ENCODE data around the gene IRAK4. TPM values are rescaled to one million over a fixed set of nuclear protein-coding genes. Genes with fewer than 3 reads are reported as not detected.
A peak's percentile ranks its signal among the peaks of the same experiment; 100 is the strongest.
"Not testable (repeated sequence)": the region's sequence is repeated elsewhere in the genome, so short reads cannot be mapped to it uniquely, and the experiment has no call there.

IRAK4 gene
- 12.6 and 21.1 TPM in 2 replicates for total RNA-seq
- 5.8 TPM for polyA plus RNA-seq (2012)

- peak; percentile 98 for DNase-seq (ENCODE audit: low read depth)
Measured at GRCh38 chr12:43758728-43759563, at the start of gene IRAK4, which contains the start of gene PUS7L. Gene IRAK4, plus strand, starts transcription at chr12:43758951. Its CDS starts 9,161 bp downstream, at chr12:43768112. Gene PUS7L, minus strand, starts transcription at chr12:43758790. Its CDS starts 3,545 bp downstream, at chr12:43755245.

GRCh38 chr12:43711348-43711747, 47.4 kb upstream of the IRAK4 start:
- no peak for DNase-seq (ENCODE audit: low read depth)

GRCh38 chr12:43722621-43723020, 36.1 kb upstream of the IRAK4 start:
- no peak for DNase-seq (ENCODE audit: low read depth)

- no peak for DNase-seq (ENCODE audit: low read depth)
Measured at GRCh38 chr12:43723134-43723533, 35.6 kb upstream of the IRAK4 start.

GRCh38 chr12:43728117-43728516, 30.6 kb upstream of the IRAK4 start:
- DNase-seq (ENCODE audit: low read depth) = peak; percentile 29

- DNase-seq (ENCODE audit: low read depth) = no peak
Measured at GRCh38 chr12:43728698-43729097, 30.1 kb upstream of the IRAK4 start.

GRCh38 chr12:43730283-43730682, 28.5 kb upstream of the IRAK4 start:
- no peak for DNase-seq (ENCODE audit: low read depth)

- no peak for DNase-seq (ENCODE audit: low read depth)
Measured at GRCh38 chr12:43733687-43734086, 25.1 kb upstream of the IRAK4 start.

- no peak for DNase-seq (ENCODE audit: low read depth)
Measured at GRCh38 chr12:43736927-43737440, 21.8 kb upstream of the IRAK4 start.

- no peak for DNase-seq (ENCODE audit: low read depth)
Measured at GRCh38 chr12:43737646-43738045, 21.1 kb upstream of the IRAK4 start.

- DNase-seq (ENCODE audit: low read depth) = peak; percentile 24
Measured at GRCh38 chr12:43740511-43741100, 18.1 kb upstream of the IRAK4 start.

- DNase-seq (ENCODE audit: low read depth) = peak; percentile 68
Measured at GRCh38 chr12:43742106-43742505, 16.6 kb upstream of the IRAK4 start.

GRCh38 chr12:43744826-43745225, 13.9 kb upstream of the IRAK4 start:
- DNase-seq (ENCODE audit: low read depth) = no peak

- DNase-seq (ENCODE audit: low read depth) = no peak
Measured at GRCh38 chr12:43749016-43749415, 9.7 kb upstream of the IRAK4 start.

- DNase-seq (ENCODE audit: low read depth) = no peak
Measured at GRCh38 chr12:43750814-43751213, 7.9 kb upstream of the IRAK4 start.

GRCh38 chr12:43751360-43751759, 7.4 kb upstream of the IRAK4 start:
- not testable (repeated sequence) for DNase-seq (ENCODE audit: low read depth)

GRCh38 chr12:43754015-43754414, 4.7 kb upstream of the IRAK4 start:
- no peak for DNase-seq (ENCODE audit: low read depth)

- no peak for DNase-seq (ENCODE audit: low read depth)
Measured at GRCh38 chr12:43758247-43758727, 464 bp upstream of the IRAK4 start.

- no peak for DNase-seq (ENCODE audit: low read depth)
Measured at GRCh38 chr12:43760396-43760795, 1.6 kb downstream of the IRAK4 start.

- DNase-seq (ENCODE audit: low read depth) = no peak
Measured at GRCh38 chr12:43761500-43761899, 2.7 kb downstream of the IRAK4 start.

GRCh38 chr12:43762596-43762995, 3.8 kb downstream of the IRAK4 start:
- DNase-seq (ENCODE audit: low read depth) = no peak

GRCh38 chr12:43763769-43764168, 5.0 kb downstream of the IRAK4 start:
- no peak for DNase-seq (ENCODE audit: low read depth)

Data from myocyte (in vitro differentiated cells).